ENCODE results near the gene ALKBH5.

- TF ChIP-seq POLR2AphosphoS5 (IDR thresholded peaks at IDR 0.05) (no peak), TAF1 (IDR thresholded peaks at IDR 0.05; ENCODE audit: low read depth) (no peak)
Observed at GRCh38 chr17:18191236-18191667, 7.6 kb downstream of the ALKBH5 start.

Data from neural cell (in vitro differentiated cells).